DND-41 (cell line): Measurements from ENCODE around the gene CDC42EP1.
"Not testable (repeated sequence)": the region's sequence is repeated elsewhere in the genome, so short reads cannot be mapped to it uniquely, and the experiment has no call there.

Source experiments
- ATAC-seq: fragments of 200-7000 bp; cut with Tn5 transposase; 3 replicates; pipeline ENCODE4 v1.9.1; 2021; ENCODE audit warnings: low read depth; ENCODE audit not compliant: insufficient read depth
- DNase-seq: peaks from one replicate; pipeline ENCODE4 v3.0.0-alpha.2; 2020
- H2AFZ ChIP-seq: 2 replicates; pipeline ENCODE4 v1.6.0; 2012; ENCODE audit warnings: low read depth, low read length
- H3K27ac ChIP-seq: 2 replicates; pipeline ENCODE4 v1.5.1; 2012; ENCODE audit warnings: low read length, inconsistent platforms
- H3K27me3 ChIP-seq: fragments of 200-600 bp; sonication (generic); 2 replicates; pipeline ENCODE4 v1.6.0; 2012; ENCODE audit warnings: low read length, mild to moderate bottlenecking, inconsistent platforms; ENCODE audit not compliant: insufficient read depth, poor library complexity
- H3K36me3 ChIP-seq: 2 replicates; pipeline ENCODE4 v1.5.1; 2012; ENCODE audit warnings: low read length, inconsistent platforms; ENCODE audit not compliant: insufficient read depth
- H3K4me1 ChIP-seq: 2 replicates; pipeline ENCODE4 v1.5.1; 2012; ENCODE audit warnings: mild to moderate bottlenecking, low read length; ENCODE audit not compliant: insufficient read depth
- H3K4me2 ChIP-seq: 2 replicates; pipeline ENCODE4 v1.6.0; 2012; ENCODE audit warnings: mild to moderate bottlenecking, moderate library complexity, low read length, inconsistent platforms; ENCODE audit not compliant: insufficient read depth
- H3K4me3 ChIP-seq, 2 experiments: fragments of 200-600 bp in 1 of 2; shearing (Covaris generic) in 1 of 2; 2 replicates each; pipeline ENCODE4 v1.5.1; 2012 to 2016; ENCODE audit warnings: inconsistent platforms in 2 of 2, low read length in 2 of 2, mild to moderate bottlenecking in 2 of 2, low read depth in 1 of 2, moderate library complexity in 1 of 2
- H3K79me2 ChIP-seq: 2 replicates; pipeline ENCODE4 v1.6.0; 2012; ENCODE audit warnings: low read length, inconsistent platforms; ENCODE audit not compliant: insufficient read depth
- H3K9ac ChIP-seq: 2 replicates; pipeline ENCODE4 v1.6.0; 2012; ENCODE audit warnings: low read depth, mild to moderate bottlenecking, inconsistent platforms, low read length, moderate library complexity
- H3K9me3 ChIP-seq: 2 replicates; pipeline ENCODE4 v1.5.1; 2012; ENCODE audit warnings: low read length, moderate library complexity, mild to moderate bottlenecking, inconsistent platforms; ENCODE audit not compliant: insufficient read depth, severe bottlenecking
- H4K20me1 ChIP-seq: 2 replicates; pipeline ENCODE4 v1.6.0; 2012; ENCODE audit warnings: low read length; ENCODE audit not compliant: insufficient read depth
- EZH2 ChIP-seq: IDR thresholded peaks from 3 replicates; pipeline ENCODE4 v1.6.1; 2012; ENCODE audit warnings: borderline replicate concordance, low read depth, mild to moderate bottlenecking, moderate library complexity, low read length, inconsistent platforms; ENCODE audit not compliant: severe bottlenecking
- TF ChIP-seq, protein P1 (sequence below): IDR thresholded peaks from 2 replicates; pipeline ENCODE4 v1.5.1; 2012; ENCODE audit warnings: borderline replicate concordance, low read length, moderate library complexity, mild to moderate bottlenecking; ENCODE audit not compliant: poor library complexity, severe bottlenecking; ENCODE audit errors: extremely low read depth

The CDC42EP1 gene

DNA sequence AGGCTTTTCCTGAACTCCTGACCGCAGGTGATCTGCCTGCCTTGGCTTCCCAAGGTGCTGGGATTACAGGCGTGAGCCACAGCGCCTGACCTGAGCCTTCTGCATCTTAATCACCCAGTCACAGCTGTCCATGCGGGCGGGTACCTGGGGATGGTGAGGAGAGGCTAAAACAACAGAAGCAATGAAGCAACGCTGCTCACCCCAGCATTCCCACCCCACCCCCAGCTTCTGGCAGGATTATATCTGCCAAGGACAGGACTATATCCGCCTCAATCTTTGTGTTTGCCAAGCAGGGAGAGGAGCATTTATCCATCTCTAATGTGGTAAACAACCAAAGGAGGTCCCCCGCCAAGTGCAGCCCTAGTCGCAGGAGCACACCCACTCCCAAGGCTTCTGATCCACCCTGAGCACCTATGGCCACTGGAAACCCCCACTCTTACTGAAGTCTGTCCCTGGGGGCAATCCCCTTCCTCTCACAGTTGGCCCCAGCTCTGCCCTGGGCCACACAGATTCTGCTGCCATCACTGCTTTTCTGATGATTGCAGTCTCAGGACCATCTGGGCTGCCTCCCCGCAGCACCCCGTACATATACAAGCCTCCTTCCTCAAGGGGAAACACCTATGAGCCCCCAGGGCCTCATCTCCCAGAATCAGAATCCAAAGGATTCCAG lies 28.4 kb downstream of the CDC42EP1 start:
- H4K20me1 ChIP-seq = no peaks in the 10 kb centered on the region
- TF ChIP-seq, protein P1, sequence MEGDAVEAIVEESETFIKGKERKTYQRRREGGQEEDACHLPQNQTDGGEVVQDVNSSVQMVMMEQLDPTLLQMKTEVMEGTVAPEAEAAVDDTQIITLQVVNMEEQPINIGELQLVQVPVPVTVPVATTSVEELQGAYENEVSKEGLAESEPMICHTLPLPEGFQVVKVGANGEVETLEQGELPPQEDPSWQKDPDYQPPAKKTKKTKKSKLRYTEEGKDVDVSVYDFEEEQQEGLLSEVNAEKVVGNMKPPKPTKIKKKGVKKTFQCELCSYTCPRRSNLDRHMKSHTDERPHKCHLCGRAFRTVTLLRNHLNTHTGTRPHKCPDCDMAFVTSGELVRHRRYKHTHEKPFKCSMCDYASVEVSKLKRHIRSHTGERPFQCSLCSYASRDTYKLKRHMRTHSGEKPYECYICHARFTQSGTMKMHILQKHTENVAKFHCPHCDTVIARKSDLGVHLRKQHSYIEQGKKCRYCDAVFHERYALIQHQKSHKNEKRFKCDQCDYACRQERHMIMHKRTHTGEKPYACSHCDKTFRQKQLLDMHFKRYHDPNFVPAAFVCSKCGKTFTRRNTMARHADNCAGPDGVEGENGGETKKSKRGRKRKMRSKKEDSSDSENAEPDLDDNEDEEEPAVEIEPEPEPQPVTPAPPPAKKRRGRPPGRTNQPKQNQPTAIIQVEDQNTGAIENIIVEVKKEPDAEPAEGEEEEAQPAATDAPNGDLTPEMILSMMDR = no peak
- no peak for TF ChIP-seq EZH2
- H3K27me3 ChIP-seq = no peaks in the 10 kb centered on the region
- H3K9me3 ChIP-seq = no peaks in the 10 kb centered on the region
- DNase-seq = no peak
- H3K79me2 ChIP-seq = no peaks in the 10 kb centered on the region
- H3K4me1 ChIP-seq = peaks cover 8% of the 10 kb centered on the region
- no peak overlapping the region for H2AFZ ChIP-seq
- no peak overlapping the region for H3K9ac ChIP-seq
- H3K4me2 ChIP-seq = no peak overlapping the region
- no peak for ATAC-seq
- no peaks in the 10 kb centered on the region for H3K36me3 ChIP-seq
- H3K4me3 ChIP-seq = no peak overlapping the region
- no peak overlapping the region for H3K27ac ChIP-seq

DNA sequence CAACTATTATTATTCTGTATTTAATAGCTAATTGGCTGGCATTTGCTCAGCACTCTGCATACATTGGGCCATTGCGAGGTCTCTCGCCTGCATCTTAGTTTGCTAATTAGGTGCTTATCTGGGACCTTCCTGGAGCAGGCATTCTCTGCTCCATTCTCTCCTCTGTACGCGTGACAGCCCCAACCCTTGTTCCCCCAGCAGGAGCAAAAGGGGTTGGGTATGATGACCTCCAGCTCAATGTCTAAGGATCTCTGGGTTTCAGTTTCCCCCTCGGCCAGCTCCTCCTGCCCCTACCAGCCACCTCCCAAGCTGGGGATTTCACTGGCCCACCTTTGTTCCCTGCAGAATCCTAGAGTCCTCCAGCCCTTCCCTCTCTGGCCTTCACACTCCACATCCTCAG lies 29.4 kb downstream of the CDC42EP1 start:
- Histone ChIP-seq H4K20me1 (no peaks in the 10 kb centered on the region), H3K36me3 (no peaks in the 10 kb centered on the region), H3K79me2 (no peaks in the 10 kb centered on the region), H3K27ac (no peak overlapping the region), H3K4me2 (no peak overlapping the region), H3K4me1 (peaks cover 8% of the 10 kb centered on the region), H2AFZ (no peak overlapping the region), H3K9ac (no peak overlapping the region), H3K4me3 (no peak overlapping the region), H3K9me3 (no peaks in the 10 kb centered on the region), H3K27me3 (no peaks in the 10 kb centered on the region)
- no peak for DNase-seq
- ATAC-seq = no peak
- TF ChIP-seq, protein P1 = no peak
- TF ChIP-seq EZH2 = no peak

DNA sequence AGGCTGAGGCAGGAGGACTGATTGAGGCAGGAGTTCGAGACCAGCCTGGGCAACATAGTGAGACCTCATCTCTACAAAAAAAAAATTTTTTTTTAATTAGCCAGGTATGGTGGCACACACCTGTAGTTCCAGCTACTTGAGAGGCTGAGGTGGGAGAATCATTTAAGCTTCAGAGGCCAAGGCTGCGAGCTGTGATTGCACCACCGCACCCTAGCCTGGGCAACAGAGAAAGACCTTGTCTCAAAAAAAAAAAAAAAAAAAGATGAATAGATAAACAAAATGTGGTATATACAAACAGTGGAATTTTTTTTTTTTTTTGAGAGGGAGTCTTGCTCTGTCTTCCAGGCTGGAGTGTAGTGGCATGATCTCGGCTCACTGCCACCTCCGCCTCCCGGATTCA lies 30.8 kb downstream of the CDC42EP1 start:
- not testable (repeated sequence) for H3K4me2 ChIP-seq, ATAC-seq

DNA sequence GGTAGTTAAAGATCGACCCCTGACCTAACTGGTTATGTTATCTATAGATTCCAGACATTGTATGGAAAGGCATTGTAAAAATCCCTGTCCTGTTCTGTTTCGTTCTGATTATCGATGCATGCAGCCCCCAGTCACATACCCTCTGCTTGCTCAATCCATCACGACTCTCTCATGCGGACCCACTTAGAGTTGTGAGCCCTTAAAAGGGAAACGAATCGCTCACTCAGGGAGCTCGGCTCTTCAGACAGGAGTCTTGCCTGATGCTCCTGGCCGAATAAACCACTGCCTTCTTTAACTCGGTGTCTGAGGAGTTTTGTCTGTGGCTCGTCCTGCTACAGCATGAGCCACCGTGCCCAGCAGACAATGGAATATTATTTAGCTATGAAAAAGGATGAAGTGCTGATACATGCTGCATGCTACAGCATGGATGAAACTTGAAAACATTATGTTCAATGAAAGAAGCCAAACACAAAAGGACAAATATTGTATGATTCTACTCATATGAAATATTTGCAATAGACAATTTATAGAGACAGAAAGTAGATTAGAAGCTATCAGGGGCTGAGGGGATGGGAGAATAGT lies 31.6 kb downstream of the CDC42EP1 start:
- H3K9me3 ChIP-seq = no peaks in the 10 kb centered on the region
- H3K4me2 ChIP-seq = peak overlapping the region; percentile 59
- 0 out of 2 replicates have a peak overlapping the region, but pooled peaks have one; percentile 9 for H3K9ac ChIP-seq
- H4K20me1 ChIP-seq = no peaks in the 10 kb centered on the region
- H3K4me3 ChIP-seq = peak overlapping the region; percentile 2 to 47; a peak in 3 of 4 replicates
- DNase-seq (no peak), ATAC-seq (no peak)
- H2AFZ ChIP-seq = peak overlapping the region; percentile 65
- H3K27ac ChIP-seq = no peak overlapping the region
- H3K36me3 ChIP-seq = no peaks in the 10 kb centered on the region
- no peaks in the 10 kb centered on the region for H3K79me2 ChIP-seq
- no peaks in the 10 kb centered on the region for H3K27me3 ChIP-seq
- TF ChIP-seq, protein P1 = no peak
- TF ChIP-seq EZH2 = no peak
- peaks cover 8% of the 10 kb centered on the region for H3K4me1 ChIP-seq

More for the DNA sequence above, 30.8 kb downstream of the CDC42EP1 start:
- H3K9me3 ChIP-seq, H3K27ac ChIP-seq, H3K4me3 ChIP-seq, H3K36me3 ChIP-seq, H3K4me1 ChIP-seq, H3K9ac ChIP-seq, H3K27me3 ChIP-seq, DNase-seq, H3K79me2 ChIP-seq, H4K20me1 ChIP-seq, H2AFZ ChIP-seq: not testable (repeated sequence)
